Neural progenitor cell (in vitro differentiated cells): ENCODE results near the gene ZNF516. TPM values are rescaled to one million over a fixed set of nuclear protein-coding genes. Genes with fewer than 3 reads are reported as not detected.

ENCODE experiments used
- DNase-seq: peaks from one replicate; pipeline ENCODE4 v3.0.0-alpha.2; 2016; ENCODE audit warnings: low spot score
- H2AFZ ChIP-seq: fragments of 200-600 bp; sonication (generic); replicated peaks from 2 replicates; pipeline ENCODE4 v1.6.1; 2016; ENCODE audit warnings: antibody characterized with exemption
- H3F3A ChIP-seq: fragments of 200-600 bp; sonication (generic); 2 replicates; pipeline ENCODE4 v1.6.1; 2016; ENCODE audit warnings: antibody characterized with exemption, low read depth
- H3K27ac ChIP-seq: fragments of 200-600 bp; sonication (generic); 2 replicates; pipeline ENCODE4 v1.5.1; 2016; ENCODE audit warnings: mild to moderate bottlenecking
- H3K27me3 ChIP-seq: fragments of 200-600 bp; sonication (generic); 2 replicates; pipeline ENCODE4 v1.6.1; 2016; ENCODE audit warnings: mild to moderate bottlenecking, moderate library complexity
- H3K36me3 ChIP-seq: fragments of 200-600 bp; sonication (generic); 2 replicates; pipeline ENCODE4 v1.5.1; 2016
- H3K4me1 ChIP-seq: fragments of 200-600 bp; sonication (generic); 2 replicates; pipeline ENCODE4 v1.6.1; 2016; ENCODE audit warnings: mixed run types
- H3K4me2 ChIP-seq: fragments of 200-600 bp; sonication (generic); 2 replicates; pipeline ENCODE4 v1.6.1; 2016
- H3K4me3 ChIP-seq: fragments of 200-600 bp; sonication (generic); 2 replicates; pipeline ENCODE4 v1.5.1; 2016
- H3K79me2 ChIP-seq: fragments of 200-600 bp; sonication (generic); 2 replicates; pipeline ENCODE4 v1.6.1; 2016; ENCODE audit warnings: low read depth
- H3K9ac ChIP-seq: fragments of 200-600 bp; sonication (generic); 2 replicates; pipeline ENCODE4 v1.6.1; 2016
- H3K9me3 ChIP-seq: fragments of 200-600 bp; sonication (generic); 2 replicates; pipeline ENCODE4 v1.5.1; 2016; ENCODE audit warnings: low read depth
- H4K20me1 ChIP-seq: fragments of 200-600 bp; sonication (generic); 2 replicates; pipeline ENCODE4 v1.6.1; 2016; ENCODE audit warnings: low read depth
- H3K27ac Mint-ChIP-seq: 3 replicates; pipeline ENCODE4 v1.8.0; 2021; ENCODE audit warnings: mixed read lengths
- H3K27me3 Mint-ChIP-seq: 2 replicates; pipeline ENCODE4 v1.8.0; 2022; ENCODE audit warnings: low read depth, mild to moderate bottlenecking, inconsistent platforms, moderate library complexity, mixed read lengths; ENCODE audit not compliant: insufficient read depth
- H3K36me3 Mint-ChIP-seq: 3 replicates; pipeline ENCODE4 v1.8.0; 2021; ENCODE audit warnings: mixed read lengths
- H3K4me1 Mint-ChIP-seq: 3 replicates; pipeline ENCODE4 v1.8.0; 2021; ENCODE audit warnings: mixed read lengths
- H3K4me3 Mint-ChIP-seq: 3 replicates; pipeline ENCODE4 v1.8.0; 2021; ENCODE audit warnings: mild to moderate bottlenecking, moderate library complexity, mixed read lengths
- H3K9me3 Mint-ChIP-seq: 3 replicates; pipeline ENCODE4 v1.8.0; 2020; ENCODE audit warnings: mixed read lengths
- CTCF ChIP-seq: fragments of 200-600 bp; sonication (generic); IDR thresholded peaks from 2 replicates; pipeline ENCODE4 v1.5.1; 2017; ENCODE audit warnings: antibody characterized with exemption, mild to moderate bottlenecking
- EZH2 ChIP-seq: fragments of 200-600 bp; sonication (generic); IDR thresholded peaks from 2 replicates; pipeline ENCODE4 v1.6.1; 2017; ENCODE audit warnings: antibody characterized with exemption, mild to moderate bottlenecking, moderate library complexity
- EZH2phosphoT487 ChIP-seq: fragments of 200-600 bp; sonication (generic); IDR thresholded peaks from 2 replicates; pipeline ENCODE4 v1.6.1; 2017; ENCODE audit warnings: antibody characterized with exemption
- total RNA-seq: library from RNA; depleted of rRNA; stranded (reverse); fragments of >200 nt; gene quantifications from 2 replicates; pipeline ENCODE4 v1.2.3, GENCODE V29; 2015; ENCODE audit warnings: low replicate concordance

The ZNF516 gene
- total RNA-seq, 1 donor from 2014 or later, result 45.5 TPM

GRCh38 chr18:76479351-76480238 is 15.4 kb downstream of the ZNF516 start:
- Histone ChIP-seq H3F3A (peaks cover 6% of the 10 kb centered on the region), H3K4me1 (peaks cover 50% of the 10 kb centered on the region), H3K79me2 (peaks cover 99% of the 10 kb centered on the region), H3K4me3 (no peak overlapping the region), H3K4me2 (peak overlapping the region; percentile 33), H3K9me3 (no peaks in the 10 kb centered on the region), H3K36me3 (no peaks in the 10 kb centered on the region), H3K27me3 (no peaks in the 10 kb centered on the region), H3K9ac (no peak overlapping the region), H2AFZ (no peak overlapping the region), H3K27ac (peak overlapping the region; percentile 25), H4K20me1 (peaks cover 100% of the 10 kb centered on the region)
- no peak for TF ChIP-seq CTCF
- no peak for TF ChIP-seq EZH2phosphoT487
- no peak for TF ChIP-seq EZH2
- Mint-ChIP-seq H3K27me3 (no peaks in the 10 kb centered on the region), H3K4me3 (no peak overlapping the region), H3K36me3 (peaks cover 27% of the 10 kb centered on the region), H3K4me1 (peaks cover 48% of the 10 kb centered on the region), H3K9me3 (no peaks in the 10 kb centered on the region), H3K27ac (no peak overlapping the region)
- DNase-seq, result no peak

- Histone ChIP-seq H3K9me3 (no peaks in the 10 kb centered on the region), H3K4me3 (no peak overlapping the region), H3K36me3 (no peaks in the 10 kb centered on the region), H2AFZ (no peak overlapping the region), H3K4me1 (peaks cover 36% of the 10 kb centered on the region), H3K27me3 (no peaks in the 10 kb centered on the region), H3F3A (peaks cover 6% of the 10 kb centered on the region), H3K79me2 (peaks cover 99% of the 10 kb centered on the region), H3K9ac (no peak overlapping the region), H3K27ac (no peak overlapping the region), H3K4me2 (peak overlapping the region; percentile 44), H4K20me1 (peaks cover 97% of the 10 kb centered on the region)
- DNase-seq, result no peak
- Mint-ChIP-seq H3K36me3 (peaks cover 24% of the 10 kb centered on the region), H3K4me3 (no peak overlapping the region), H3K4me1 (peaks cover 32% of the 10 kb centered on the region), H3K9me3 (peaks cover 11% of the 10 kb centered on the region), H3K27ac (no peak overlapping the region), H3K27me3 (no peaks in the 10 kb centered on the region)
- TF ChIP-seq CTCF, result no peak
- no peak for TF ChIP-seq EZH2
- TF ChIP-seq EZH2phosphoT487, result no peak
Observed at GRCh38 chr18:76476665-76477561, 18.1 kb downstream of the ZNF516 start.

- H3K4me1 ChIP-seq, result peaks cover 36% of the 10 kb centered on the region
- H3K27me3 ChIP-seq, result no peaks in the 10 kb centered on the region
- H3F3A ChIP-seq, result peaks cover 6% of the 10 kb centered on the region
- Mint-ChIP-seq H3K27me3 (no peaks in the 10 kb centered on the region), H3K4me3 (no peak overlapping the region), H3K9me3 (peaks cover 19% of the 10 kb centered on the region), H3K4me1 (peaks cover 32% of the 10 kb centered on the region), H3K27ac (no peak overlapping the region), H3K36me3 (peaks cover 28% of the 10 kb centered on the region)
- H3K27ac ChIP-seq, result no peak overlapping the region
- TF ChIP-seq CTCF (no peak), EZH2 (no peak), EZH2phosphoT487 (no peak)
- no peak overlapping the region for H3K4me3 ChIP-seq
- no peaks in the 10 kb centered on the region for H3K9me3 ChIP-seq
- H2AFZ ChIP-seq, result no peak overlapping the region
- H3K79me2 ChIP-seq, result peaks cover 99% of the 10 kb centered on the region
- H3K4me2 ChIP-seq, result no peak overlapping the region
- H4K20me1 ChIP-seq, result peaks cover 97% of the 10 kb centered on the region
- DNase-seq, result no peak
- no peak overlapping the region for H3K9ac ChIP-seq
- no peaks in the 10 kb centered on the region for H3K36me3 ChIP-seq
Observed at GRCh38 chr18:76475450-76476194, 19.4 kb downstream of the ZNF516 start.
